Body of pancreas (tissue), 4 donors: ENCODE measurements around the gene TESK1.

Experiments used
- POLR2A ChIP-seq, 3 donors: fragments of 450-650 bp; IDR thresholded peaks; one replicate each; pipeline ENCODE4 v1.6.1; 2016; ENCODE audit warnings: antibody characterized with exemption in 3 of 3, mild to moderate bottlenecking in 2 of 3
- TF ChIP-seq, protein P1 (sequence below), 7 experiments: fragments of 450-650 bp in 4 of 7; fragments of 200-600 bp in 3 of 7; sonication (generic) in 3 of 7; IDR thresholded peaks; one replicate each; pipeline ENCODE4 v1.5.1; 2016 to 2019; ENCODE audit warnings: antibody characterized with exemption in 7 of 7

DNA sequence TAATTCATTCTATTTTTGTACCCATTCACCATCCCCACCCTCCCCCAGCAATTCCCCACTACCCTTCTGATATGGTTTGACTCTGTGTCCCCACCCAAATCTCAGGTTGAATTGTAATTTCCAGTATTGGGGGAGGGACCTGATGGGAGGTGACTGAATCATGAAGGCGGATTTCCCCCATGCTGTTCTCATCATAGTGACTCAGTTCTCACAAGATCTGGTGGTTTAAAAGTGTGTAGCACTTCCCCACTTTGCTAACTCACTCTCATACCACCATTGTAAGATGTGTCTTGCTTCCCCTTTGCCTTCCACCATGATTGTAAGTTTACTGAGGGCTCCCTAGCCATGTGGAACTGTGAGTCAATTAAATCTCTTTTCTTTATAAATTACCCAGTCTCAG is 25.9 kb upstream of the TESK1 start:
- no peak for TF ChIP-seq POLR2A (IDR thresholded peaks at IDR 0.05)
- TF ChIP-seq, protein P1, sequence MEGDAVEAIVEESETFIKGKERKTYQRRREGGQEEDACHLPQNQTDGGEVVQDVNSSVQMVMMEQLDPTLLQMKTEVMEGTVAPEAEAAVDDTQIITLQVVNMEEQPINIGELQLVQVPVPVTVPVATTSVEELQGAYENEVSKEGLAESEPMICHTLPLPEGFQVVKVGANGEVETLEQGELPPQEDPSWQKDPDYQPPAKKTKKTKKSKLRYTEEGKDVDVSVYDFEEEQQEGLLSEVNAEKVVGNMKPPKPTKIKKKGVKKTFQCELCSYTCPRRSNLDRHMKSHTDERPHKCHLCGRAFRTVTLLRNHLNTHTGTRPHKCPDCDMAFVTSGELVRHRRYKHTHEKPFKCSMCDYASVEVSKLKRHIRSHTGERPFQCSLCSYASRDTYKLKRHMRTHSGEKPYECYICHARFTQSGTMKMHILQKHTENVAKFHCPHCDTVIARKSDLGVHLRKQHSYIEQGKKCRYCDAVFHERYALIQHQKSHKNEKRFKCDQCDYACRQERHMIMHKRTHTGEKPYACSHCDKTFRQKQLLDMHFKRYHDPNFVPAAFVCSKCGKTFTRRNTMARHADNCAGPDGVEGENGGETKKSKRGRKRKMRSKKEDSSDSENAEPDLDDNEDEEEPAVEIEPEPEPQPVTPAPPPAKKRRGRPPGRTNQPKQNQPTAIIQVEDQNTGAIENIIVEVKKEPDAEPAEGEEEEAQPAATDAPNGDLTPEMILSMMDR (IDR thresholded peaks at IDR 0.05) = no peak
